Measurements from ENCODE around the gene AFP. TPM values are rescaled to one million over a fixed set of nuclear protein-coding genes. Genes with fewer than 3 reads are reported as not detected.

Gene AFP
- total and polyA plus RNA-seq, 2 of the 13 experiments (the other 11 are each of a cell fraction or from before 2014, with no cell fraction given) = 9,434 to 13,105 TPM

DNA sequence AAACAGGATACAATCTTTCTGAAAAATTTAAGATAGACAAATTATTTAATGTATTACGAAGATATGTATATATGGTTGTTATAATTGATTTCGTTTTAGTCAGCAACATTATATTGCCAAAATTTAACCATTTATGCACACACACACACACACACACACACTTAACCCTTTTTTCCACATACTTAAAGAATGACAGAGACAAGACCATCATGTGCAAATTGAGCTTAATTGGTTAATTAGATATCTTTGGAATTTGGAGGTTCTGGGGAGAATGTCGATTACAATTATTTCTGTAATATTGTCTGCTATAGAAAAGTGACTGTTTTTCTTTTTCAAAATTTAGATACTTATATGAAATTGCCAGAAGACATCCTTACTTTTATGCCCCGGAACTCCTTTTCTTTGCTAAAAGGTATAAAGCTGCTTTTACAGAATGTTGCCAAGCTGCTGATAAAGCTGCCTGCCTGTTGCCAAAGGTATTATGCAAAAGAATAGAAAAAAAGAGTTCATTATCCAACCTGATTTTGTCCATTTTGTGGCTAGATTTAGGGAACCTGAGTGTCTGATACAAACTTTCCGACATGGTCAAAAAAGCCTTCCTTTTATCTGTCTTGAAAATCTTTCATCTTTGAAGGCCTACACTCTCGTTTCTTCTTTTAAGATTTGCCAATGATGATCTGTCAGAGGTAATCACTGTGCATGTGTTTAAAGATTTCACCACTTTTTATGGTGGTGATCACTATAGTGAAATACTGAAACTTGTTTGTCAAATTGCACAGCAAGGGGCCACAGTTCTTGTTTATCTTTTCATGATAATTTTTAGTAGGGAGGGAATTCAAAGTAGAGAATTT is 26.8 kb upstream of the AFP start (continued):
- TF ChIP-seq, protein P1, sequence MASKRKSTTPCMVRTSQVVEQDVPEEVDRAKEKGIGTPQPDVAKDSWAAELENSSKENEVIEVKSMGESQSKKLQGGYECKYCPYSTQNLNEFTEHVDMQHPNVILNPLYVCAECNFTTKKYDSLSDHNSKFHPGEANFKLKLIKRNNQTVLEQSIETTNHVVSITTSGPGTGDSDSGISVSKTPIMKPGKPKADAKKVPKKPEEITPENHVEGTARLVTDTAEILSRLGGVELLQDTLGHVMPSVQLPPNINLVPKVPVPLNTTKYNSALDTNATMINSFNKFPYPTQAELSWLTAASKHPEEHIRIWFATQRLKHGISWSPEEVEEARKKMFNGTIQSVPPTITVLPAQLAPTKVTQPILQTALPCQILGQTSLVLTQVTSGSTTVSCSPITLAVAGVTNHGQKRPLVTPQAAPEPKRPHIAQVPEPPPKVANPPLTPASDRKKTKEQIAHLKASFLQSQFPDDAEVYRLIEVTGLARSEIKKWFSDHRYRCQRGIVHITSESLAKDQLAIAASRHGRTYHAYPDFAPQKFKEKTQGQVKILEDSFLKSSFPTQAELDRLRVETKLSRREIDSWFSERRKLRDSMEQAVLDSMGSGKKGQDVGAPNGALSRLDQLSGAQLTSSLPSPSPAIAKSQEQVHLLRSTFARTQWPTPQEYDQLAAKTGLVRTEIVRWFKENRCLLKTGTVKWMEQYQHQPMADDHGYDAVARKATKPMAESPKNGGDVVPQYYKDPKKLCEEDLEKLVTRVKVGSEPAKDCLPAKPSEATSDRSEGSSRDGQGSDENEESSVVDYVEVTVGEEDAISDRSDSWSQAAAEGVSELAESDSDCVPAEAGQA (IDR thresholded peaks at IDR 0.05; ENCODE audit: low read depth) = no peak
- TF ChIP-seq, protein P1 (CRISPR knock-in tag; IDR thresholded peaks at IDR 0.05; ENCODE audit: borderline replicate concordance) = peak; percentile 61; the same call in 1 of the 2 replicates
- TF ChIP-seq, protein P2, sequence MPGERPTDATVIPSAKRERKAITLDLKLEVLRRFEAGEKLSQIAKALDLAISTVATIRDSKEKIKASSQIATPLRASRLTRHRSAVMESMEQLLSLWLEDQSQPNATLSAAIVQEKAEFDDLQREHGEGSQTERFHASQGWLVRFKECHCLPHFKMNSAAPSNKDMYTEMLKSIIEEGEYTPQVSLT (CRISPR knock-in tag; IDR thresholded peaks at IDR 0.05; ENCODE audit: borderline replicate concordance, low read depth) = no peak
- TF ChIP-seq ATF7 (IDR thresholded peaks at IDR 0.05) = no peak
- no peak for TF ChIP-seq ATF7 (CRISPR knock-in tag; IDR thresholded peaks at IDR 0.05)
- TF ChIP-seq XRCC5 (optimal IDR thresholded peaks at IDR 0.05; ENCODE audit: low read length) = no peak
- no peak for TF ChIP-seq HHEX (CRISPR knock-in tag; IDR thresholded peaks at IDR 0.05)
- 0 out of 2 replicates have a peak, but pooled peaks have one; percentile 43 for TF ChIP-seq HNRNPL (IDR thresholded peaks at IDR 0.05; ENCODE audit: low read depth, low read length)
- no peak for TF ChIP-seq IKZF1 (IDR thresholded peaks at IDR 0.05)
- no peak for TF ChIP-seq RARG (CRISPR knock-in tag; IDR thresholded peaks at IDR 0.05; ENCODE audit: low read depth)
- TF ChIP-seq CBFB (CRISPR knock-in tag; IDR thresholded peaks at IDR 0.05) = no peak
- TF ChIP-seq, protein P3, sequence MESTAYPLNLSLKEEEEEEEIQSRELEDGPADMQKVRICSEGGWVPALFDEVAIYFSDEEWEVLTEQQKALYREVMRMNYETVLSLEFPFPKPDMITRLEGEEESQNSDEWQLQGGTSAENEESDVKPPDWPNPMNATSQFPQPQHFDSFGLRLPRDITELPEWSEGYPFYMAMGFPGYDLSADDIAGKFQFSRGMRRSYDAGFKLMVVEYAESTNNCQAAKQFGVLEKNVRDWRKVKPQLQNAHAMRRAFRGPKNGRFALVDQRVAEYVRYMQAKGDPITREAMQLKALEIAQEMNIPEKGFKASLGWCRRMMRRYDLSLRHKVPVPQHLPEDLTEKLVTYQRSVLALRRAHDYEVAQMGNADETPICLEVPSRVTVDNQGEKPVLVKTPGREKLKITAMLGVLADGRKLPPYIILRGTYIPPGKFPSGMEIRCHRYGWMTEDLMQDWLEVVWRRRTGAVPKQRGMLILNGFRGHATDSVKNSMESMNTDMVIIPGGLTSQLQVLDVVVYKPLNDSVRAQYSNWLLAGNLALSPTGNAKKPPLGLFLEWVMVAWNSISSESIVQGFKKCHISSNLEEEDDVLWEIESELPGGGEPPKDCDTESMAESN (CRISPR knock-in tag; conservative IDR thresholded peaks at IDR 0.05) = no peak
- no peak for TF ChIP-seq RXRA (CRISPR knock-in tag; IDR thresholded peaks at IDR 0.05)
- TF ChIP-seq ZNF879 (CRISPR knock-in tag; IDR thresholded peaks at IDR 0.05) = no peak
- no peak for TF ChIP-seq DPF2 (CRISPR knock-in tag; IDR thresholded peaks at IDR 0.05; ENCODE audit: borderline replicate concordance, low read depth)
- no peak for TF ChIP-seq SNRNP70 (IDR thresholded peaks at IDR 0.05; ENCODE audit: low read depth, low read length)
- TF ChIP-seq, protein P4, sequence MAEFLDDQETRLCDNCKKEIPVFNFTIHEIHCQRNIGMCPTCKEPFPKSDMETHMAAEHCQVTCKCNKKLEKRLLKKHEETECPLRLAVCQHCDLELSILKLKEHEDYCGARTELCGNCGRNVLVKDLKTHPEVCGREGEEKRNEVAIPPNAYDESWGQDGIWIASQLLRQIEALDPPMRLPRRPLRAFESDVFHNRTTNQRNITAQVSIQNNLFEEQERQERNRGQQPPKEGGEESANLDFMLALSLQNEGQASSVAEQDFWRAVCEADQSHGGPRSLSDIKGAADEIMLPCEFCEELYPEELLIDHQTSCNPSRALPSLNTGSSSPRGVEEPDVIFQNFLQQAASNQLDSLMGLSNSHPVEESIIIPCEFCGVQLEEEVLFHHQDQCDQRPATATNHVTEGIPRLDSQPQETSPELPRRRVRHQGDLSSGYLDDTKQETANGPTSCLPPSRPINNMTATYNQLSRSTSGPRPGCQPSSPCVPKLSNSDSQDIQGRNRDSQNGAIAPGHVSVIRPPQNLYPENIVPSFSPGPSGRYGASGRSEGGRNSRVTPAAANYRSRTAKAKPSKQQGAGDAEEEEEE (CRISPR knock-in tag; IDR thresholded peaks at IDR 0.05; ENCODE audit: borderline replicate concordance) = no peak
